Measurements from ENCODE around the gene SUSD5. TPM values are rescaled to one million over a fixed set of nuclear protein-coding genes. Genes with fewer than 3 reads are reported as not detected.

SUSD5 gene
- total RNA-seq, 1 experiment from 2014 or later, result 1.2 TPM

DNA sequence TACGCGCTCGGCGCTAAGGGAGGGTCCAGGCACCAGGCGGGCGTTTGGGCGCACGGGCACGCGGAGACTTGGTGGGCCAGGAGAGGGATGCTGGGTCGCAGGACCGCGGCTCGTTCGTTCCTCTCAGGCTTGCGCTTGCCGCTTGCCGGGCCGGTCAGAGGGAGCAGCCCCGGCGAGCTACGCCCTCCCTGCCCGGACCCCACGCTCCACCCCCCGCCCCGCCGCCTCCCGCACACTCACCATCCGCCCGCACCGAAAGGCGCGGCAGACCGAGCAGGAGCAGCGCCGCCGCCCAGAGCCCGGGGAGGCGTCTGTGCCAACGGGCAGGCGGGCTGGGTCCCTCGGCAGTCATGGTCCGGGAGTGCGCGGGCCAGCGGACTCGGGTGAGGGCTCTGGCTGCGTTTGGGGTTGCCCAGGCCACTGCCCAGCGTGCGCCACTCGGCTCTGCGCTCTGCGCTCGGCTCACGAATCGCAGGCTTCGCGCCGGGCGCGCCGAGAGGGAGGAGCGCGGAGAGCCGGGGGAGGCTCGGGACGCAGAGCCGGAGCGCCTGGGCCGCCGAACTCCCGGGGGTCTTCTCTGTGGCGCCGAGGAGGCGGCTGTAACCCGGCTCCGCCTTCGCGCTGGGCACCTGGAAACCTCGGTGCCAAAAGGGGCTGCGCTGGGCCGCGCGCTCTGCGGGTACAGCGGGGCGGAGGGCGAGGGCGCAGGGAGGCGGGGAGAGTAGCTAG lies at the start of gene SUSD5 (continued):
- TF ChIP-seq, protein P1, sequence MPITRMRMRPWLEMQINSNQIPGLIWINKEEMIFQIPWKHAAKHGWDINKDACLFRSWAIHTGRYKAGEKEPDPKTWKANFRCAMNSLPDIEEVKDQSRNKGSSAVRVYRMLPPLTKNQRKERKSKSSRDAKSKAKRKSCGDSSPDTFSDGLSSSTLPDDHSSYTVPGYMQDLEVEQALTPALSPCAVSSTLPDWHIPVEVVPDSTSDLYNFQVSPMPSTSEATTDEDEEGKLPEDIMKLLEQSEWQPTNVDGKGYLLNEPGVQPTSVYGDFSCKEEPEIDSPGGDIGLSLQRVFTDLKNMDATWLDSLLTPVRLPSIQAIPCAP (CRISPR knock-in tag; IDR thresholded peaks at IDR 0.05), result no peak
- no peak for TF ChIP-seq NFE2L1 (CRISPR knock-in tag; IDR thresholded peaks at IDR 0.05)
- no peak for TF ChIP-seq IRF2 (CRISPR knock-in tag; IDR thresholded peaks at IDR 0.05; ENCODE audit: borderline replicate concordance, low read depth)
- no peak for TF ChIP-seq TEAD1 (CRISPR knock-in tag; IDR thresholded peaks at IDR 0.05)
- TF ChIP-seq, protein P2, sequence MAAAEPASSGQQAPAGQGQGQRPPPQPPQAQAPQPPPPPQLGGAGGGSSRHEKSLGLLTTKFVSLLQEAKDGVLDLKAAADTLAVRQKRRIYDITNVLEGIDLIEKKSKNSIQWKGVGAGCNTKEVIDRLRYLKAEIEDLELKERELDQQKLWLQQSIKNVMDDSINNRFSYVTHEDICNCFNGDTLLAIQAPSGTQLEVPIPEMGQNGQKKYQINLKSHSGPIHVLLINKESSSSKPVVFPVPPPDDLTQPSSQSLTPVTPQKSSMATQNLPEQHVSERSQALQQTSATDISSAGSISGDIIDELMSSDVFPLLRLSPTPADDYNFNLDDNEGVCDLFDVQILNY (CRISPR knock-in tag; IDR thresholded peaks at IDR 0.05), result no peak
- TF ChIP-seq, protein P3, sequence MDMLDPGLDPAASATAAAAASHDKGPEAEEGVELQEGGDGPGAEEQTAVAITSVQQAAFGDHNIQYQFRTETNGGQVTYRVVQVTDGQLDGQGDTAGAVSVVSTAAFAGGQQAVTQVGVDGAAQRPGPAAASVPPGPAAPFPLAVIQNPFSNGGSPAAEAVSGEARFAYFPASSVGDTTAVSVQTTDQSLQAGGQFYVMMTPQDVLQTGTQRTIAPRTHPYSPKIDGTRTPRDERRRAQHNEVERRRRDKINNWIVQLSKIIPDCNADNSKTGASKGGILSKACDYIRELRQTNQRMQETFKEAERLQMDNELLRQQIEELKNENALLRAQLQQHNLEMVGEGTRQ (CRISPR knock-in tag; IDR thresholded peaks at IDR 0.05), result no peak
- no peak for TF ChIP-seq NR2C2 (CRISPR knock-in tag; IDR thresholded peaks at IDR 0.05)
- peak; percentile 53; the same call in 1 of the 2 replicates for TF ChIP-seq ZNF263 (CRISPR knock-in tag; IDR thresholded peaks at IDR 0.05; ENCODE audit: low read depth)
- TF ChIP-seq RELA (CRISPR knock-in tag; IDR thresholded peaks at IDR 0.05; ENCODE audit: borderline replicate concordance), result peak; percentile 66; the same call in 1 of the 2 replicates
- TF ChIP-seq ZNF416 (CRISPR knock-in tag; IDR thresholded peaks at IDR 0.05), result no peak
- TF ChIP-seq, protein P4, sequence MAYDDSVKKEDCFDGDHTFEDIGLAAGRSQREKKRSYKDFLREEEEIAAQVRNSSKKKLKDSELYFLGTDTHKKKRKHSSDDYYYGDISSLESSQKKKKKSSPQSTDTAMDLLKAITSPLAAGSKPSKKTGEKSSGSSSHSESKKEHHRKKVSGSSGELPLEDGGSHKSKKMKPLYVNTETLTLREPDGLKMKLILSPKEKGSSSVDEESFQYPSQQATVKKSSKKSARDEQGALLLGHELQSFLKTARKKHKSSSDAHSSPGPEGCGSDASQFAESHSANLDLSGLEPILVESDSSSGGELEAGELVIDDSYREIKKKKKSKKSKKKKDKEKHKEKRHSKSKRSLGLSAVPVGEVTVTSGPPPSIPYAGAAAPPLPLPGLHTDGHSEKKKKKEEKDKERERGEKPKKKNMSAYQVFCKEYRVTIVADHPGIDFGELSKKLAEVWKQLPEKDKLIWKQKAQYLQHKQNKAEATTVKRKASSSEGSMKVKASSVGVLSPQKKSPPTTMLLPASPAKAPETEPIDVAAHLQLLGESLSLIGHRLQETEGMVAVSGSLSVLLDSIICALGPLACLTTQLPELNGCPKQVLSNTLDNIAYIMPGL (CRISPR knock-in tag; IDR thresholded peaks at IDR 0.05), result peak; percentile 81; the same call in 1 of the 2 replicates
- TF ChIP-seq, protein P5, sequence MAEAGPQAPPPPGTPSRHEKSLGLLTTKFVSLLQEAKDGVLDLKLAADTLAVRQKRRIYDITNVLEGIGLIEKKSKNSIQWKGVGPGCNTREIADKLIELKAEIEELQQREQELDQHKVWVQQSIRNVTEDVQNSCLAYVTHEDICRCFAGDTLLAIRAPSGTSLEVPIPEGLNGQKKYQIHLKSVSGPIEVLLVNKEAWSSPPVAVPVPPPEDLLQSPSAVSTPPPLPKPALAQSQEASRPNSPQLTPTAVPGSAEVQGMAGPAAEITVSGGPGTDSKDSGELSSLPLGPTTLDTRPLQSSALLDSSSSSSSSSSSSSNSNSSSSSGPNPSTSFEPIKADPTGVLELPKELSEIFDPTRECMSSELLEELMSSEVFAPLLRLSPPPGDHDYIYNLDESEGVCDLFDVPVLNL (CRISPR knock-in tag; IDR thresholded peaks at IDR 0.05; ENCODE audit: borderline replicate concordance, low read depth), result no peak
- TF ChIP-seq FOXJ3 (CRISPR knock-in tag; IDR thresholded peaks at IDR 0.05; ENCODE audit: borderline replicate concordance), result no peak
- TF ChIP-seq, protein P6, sequence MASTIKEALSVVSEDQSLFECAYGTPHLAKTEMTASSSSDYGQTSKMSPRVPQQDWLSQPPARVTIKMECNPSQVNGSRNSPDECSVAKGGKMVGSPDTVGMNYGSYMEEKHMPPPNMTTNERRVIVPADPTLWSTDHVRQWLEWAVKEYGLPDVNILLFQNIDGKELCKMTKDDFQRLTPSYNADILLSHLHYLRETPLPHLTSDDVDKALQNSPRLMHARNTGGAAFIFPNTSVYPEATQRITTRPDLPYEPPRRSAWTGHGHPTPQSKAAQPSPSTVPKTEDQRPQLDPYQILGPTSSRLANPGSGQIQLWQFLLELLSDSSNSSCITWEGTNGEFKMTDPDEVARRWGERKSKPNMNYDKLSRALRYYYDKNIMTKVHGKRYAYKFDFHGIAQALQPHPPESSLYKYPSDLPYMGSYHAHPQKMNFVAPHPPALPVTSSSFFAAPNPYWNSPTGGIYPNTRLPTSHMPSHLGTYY (CRISPR knock-in tag; IDR thresholded peaks at IDR 0.05), result no peak
- TF ChIP-seq, protein P7, sequence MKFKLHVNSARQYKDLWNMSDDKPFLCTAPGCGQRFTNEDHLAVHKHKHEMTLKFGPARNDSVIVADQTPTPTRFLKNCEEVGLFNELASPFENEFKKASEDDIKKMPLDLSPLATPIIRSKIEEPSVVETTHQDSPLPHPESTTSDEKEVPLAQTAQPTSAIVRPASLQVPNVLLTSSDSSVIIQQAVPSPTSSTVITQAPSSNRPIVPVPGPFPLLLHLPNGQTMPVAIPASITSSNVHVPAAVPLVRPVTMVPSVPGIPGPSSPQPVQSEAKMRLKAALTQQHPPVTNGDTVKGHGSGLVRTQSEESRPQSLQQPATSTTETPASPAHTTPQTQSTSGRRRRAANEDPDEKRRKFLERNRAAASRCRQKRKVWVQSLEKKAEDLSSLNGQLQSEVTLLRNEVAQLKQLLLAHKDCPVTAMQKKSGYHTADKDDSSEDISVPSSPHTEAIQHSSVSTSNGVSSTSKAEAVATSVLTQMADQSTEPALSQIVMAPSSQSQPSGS (CRISPR knock-in tag; IDR thresholded peaks at IDR 0.05; ENCODE audit: borderline replicate concordance, low read depth), result no peak
- TF ChIP-seq ZNF232 (CRISPR knock-in tag; IDR thresholded peaks at IDR 0.05), result no peak
- TF ChIP-seq OVOL2 (CRISPR knock-in tag; IDR thresholded peaks at IDR 0.05; ENCODE audit: borderline replicate concordance), result no peak
- no peak for TF ChIP-seq TEAD4 (CRISPR knock-in tag; IDR thresholded peaks at IDR 0.05)
- TF ChIP-seq FOXK1 (CRISPR knock-in tag; IDR thresholded peaks at IDR 0.05), result peak; percentile 13; the same call in 1 of the 2 replicates
- TF ChIP-seq SOX15 (CRISPR knock-in tag; IDR thresholded peaks at IDR 0.05), result no peak
- TF ChIP-seq TCF7 (CRISPR knock-in tag; IDR thresholded peaks at IDR 0.05; ENCODE audit: low read depth), result no peak
- no peak for TF ChIP-seq JUN (CRISPR knock-in tag; IDR thresholded peaks at IDR 0.05)
- TF ChIP-seq, protein P8, sequence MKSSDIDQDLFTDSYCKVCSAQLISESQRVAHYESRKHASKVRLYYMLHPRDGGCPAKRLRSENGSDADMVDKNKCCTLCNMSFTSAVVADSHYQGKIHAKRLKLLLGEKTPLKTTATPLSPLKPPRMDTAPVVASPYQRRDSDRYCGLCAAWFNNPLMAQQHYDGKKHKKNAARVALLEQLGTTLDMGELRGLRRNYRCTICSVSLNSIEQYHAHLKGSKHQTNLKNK (CRISPR knock-in tag; IDR thresholded peaks at IDR 0.05), result no peak
- TF ChIP-seq TP53 (CRISPR knock-in tag; IDR thresholded peaks at IDR 0.05), result no peak; the same call in 1 of the 2 replicates
- no peak for TF ChIP-seq GTF2I (CRISPR knock-in tag; conservative IDR thresholded peaks at IDR 0.05)
- TF ChIP-seq, protein P9, sequence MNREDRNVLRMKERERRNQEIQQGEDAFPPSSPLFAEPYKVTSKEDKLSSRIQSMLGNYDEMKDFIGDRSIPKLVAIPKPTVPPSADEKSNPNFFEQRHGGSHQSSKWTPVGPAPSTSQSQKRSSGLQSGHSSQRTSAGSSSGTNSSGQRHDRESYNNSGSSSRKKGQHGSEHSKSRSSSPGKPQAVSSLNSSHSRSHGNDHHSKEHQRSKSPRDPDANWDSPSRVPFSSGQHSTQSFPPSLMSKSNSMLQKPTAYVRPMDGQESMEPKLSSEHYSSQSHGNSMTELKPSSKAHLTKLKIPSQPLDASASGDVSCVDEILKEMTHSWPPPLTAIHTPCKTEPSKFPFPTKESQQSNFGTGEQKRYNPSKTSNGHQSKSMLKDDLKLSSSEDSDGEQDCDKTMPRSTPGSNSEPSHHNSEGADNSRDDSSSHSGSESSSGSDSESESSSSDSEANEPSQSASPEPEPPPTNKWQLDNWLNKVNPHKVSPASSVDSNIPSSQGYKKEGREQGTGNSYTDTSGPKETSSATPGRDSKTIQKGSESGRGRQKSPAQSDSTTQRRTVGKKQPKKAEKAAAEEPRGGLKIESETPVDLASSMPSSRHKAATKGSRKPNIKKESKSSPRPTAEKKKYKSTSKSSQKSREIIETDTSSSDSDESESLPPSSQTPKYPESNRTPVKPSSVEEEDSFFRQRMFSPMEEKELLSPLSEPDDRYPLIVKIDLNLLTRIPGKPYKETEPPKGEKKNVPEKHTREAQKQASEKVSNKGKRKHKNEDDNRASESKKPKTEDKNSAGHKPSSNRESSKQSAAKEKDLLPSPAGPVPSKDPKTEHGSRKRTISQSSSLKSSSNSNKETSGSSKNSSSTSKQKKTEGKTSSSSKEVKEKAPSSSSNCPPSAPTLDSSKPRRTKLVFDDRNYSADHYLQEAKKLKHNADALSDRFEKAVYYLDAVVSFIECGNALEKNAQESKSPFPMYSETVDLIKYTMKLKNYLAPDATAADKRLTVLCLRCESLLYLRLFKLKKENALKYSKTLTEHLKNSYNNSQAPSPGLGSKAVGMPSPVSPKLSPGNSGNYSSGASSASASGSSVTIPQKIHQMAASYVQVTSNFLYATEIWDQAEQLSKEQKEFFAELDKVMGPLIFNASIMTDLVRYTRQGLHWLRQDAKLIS (CRISPR knock-in tag; IDR thresholded peaks at IDR 0.05; ENCODE audit: borderline replicate concordance), result no peak
- peak; percentile 18; the same call in 1 of the 2 replicates for TF ChIP-seq FOXP1 (CRISPR knock-in tag; IDR thresholded peaks at IDR 0.05; ENCODE audit: borderline replicate concordance)
